Cardiac fibroblast (primary cell): Measurements from ENCODE around the gene FANCB.

ENCODE experiments used
- DNase-seq, 2 donors: peaks; one replicate each; pipeline versions ENCODE4 v3.0.0 to v3.0.0-alpha.2; 2010; ENCODE audit warnings: low read depth in 2 of 2
- H3K4me3 ChIP-seq, 2 donors: replicated peaks in 1 of 2; 1 replicate in 1 of 2; 2 replicates in 1 of 2; pipeline ENCODE4 v1.5.1; 2011; ENCODE audit warnings: low read depth in 2 of 2, low read length in 2 of 2, mild to moderate bottlenecking in 2 of 2, moderate library complexity in 1 of 2
- CTCF ChIP-seq: IDR thresholded peaks from one replicate; pipeline ENCODE4 v1.5.1; 2011; ENCODE audit warnings: low read depth, mild to moderate bottlenecking, low read length, inconsistent platforms

FANCB gene

GRCh38 chrX:14884714-14885113, 11.8 kb upstream of the FANCB start:
- no peak for TF ChIP-seq CTCF
- no peak overlapping the region for H3K4me3 ChIP-seq
- DNase-seq: no peak

DNA sequence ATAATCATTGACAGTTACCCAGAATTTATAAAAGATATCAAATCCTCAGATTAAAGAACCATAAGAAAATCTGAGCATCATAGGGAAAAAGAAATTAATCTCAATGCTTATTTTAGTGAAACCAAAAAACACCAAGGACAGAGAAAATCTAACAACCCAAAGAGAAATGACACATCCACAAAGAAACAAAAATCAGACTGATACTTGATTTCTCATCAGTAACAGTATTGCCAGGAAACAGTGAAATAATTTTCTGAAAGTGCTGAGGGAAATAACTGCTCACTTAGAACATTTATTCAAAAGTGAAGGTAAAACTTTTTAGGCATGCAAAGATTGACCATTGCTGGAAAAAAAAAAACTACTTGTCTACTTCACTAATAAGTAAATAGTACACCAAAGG, 11.0 kb upstream of the FANCB start:
- H3K4me3 ChIP-seq: no peak overlapping the region
- DNase-seq: no peak
- TF ChIP-seq CTCF: no peak

- no peak for TF ChIP-seq CTCF
- DNase-seq: no peak
- no peak overlapping the region for H3K4me3 ChIP-seq
These were observed 2.8 kb upstream of the FANCB start for GRCh38 chrX:14875624-14876023.

DNA sequence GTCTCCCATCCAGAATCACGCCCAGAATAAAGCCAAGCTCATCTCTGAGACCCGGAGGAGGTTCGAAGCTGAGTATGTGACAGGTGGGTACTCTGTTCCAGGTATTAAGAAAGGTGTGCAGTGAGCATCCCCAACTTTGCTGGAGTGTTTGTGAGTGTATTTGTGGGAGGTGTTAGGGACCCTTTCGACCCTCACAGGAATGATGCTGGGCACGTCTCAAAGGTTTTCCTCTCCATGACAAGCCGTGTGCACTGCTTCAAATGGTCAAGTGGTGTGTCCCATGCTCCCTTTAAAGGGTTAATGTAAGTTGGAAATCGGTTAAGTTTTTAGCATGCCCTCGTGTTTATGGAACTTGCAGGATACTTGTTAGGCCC, 794 bp upstream of the FANCB start:
- H3K4me3 ChIP-seq: peak overlapping the region; percentile 76 to 84
- no peak for TF ChIP-seq CTCF
- peak in 1 of 2 donors; percentile 1 for DNase-seq

GRCh38 chrX:14872355-14872754, 514 bp downstream of the FANCB start:
- no peak for TF ChIP-seq CTCF
- peak in 1 of 2 donors; percentile 0 for DNase-seq
- peak overlapping the region; percentile 61 to 76 for H3K4me3 ChIP-seq

GRCh38 chrX:14871767-14872166, 1.1 kb downstream of the FANCB start:
- H3K4me3 ChIP-seq: peak overlapping the region in 1 of 2 donors; percentile 76
- TF ChIP-seq CTCF: no peak
- DNase-seq: no peak

DNA sequence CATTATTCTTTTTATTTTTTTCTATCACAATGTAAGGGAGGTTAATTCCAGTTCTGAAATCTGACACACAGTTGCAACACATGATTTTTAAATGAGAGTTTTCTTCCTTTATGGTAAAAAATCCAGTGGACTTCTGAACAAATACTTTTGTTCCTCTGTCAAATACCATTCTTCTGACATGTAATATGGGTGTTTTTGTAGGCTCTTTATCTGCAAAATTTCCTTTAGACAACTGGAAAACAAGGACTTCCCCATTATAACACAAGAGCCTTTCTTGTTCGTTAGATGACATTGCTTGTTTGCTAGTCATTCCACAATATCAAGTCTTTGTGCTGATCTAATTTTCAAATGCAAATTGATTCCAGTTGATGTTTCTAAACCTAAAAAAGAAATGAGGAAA, 7.7 kb downstream of the FANCB start:
- TF ChIP-seq CTCF: no peak
- peak; percentile 51 to 58 for DNase-seq
- H3K4me3 ChIP-seq: no peak overlapping the region
